Testis (tissue), 3 donors: ENCODE results near the gene ZNF780A. TPM values are rescaled to one million over a fixed set of nuclear protein-coding genes. Genes with fewer than 3 reads are reported as not detected.
"Not testable (repeated sequence)": the region's sequence is repeated elsewhere in the genome, so short reads cannot be mapped to it uniquely, and the experiment has no call there.

Experiments used
- DNase-seq: peaks from one replicate; pipeline ENCODE4 v3.0.0-alpha.2; 2019
- H3K27ac ChIP-seq, 2 donors: fragments of 200-600 bp; sonication (generic); one replicate each; pipeline ENCODE4 v1.5.1; 2019
- H3K27me3 ChIP-seq: fragments of 200-600 bp; sonication (generic); one replicate; pipeline ENCODE4 v1.5.1; 2019
- H3K36me3 ChIP-seq: fragments of 200-600 bp; sonication (generic); one replicate; pipeline ENCODE4 v1.5.1; 2017; ENCODE audit warnings: low read depth; ENCODE audit errors: missing control alignments
- H3K4me1 ChIP-seq: fragments of 200-600 bp; sonication (generic); one replicate; pipeline ENCODE4 v1.5.1; 2019
- H3K4me3 ChIP-seq, 2 donors: fragments of 200-600 bp; sonication (generic); one replicate each; pipeline ENCODE4 v1.5.1; 2017 to 2019
- H3K9me3 ChIP-seq: fragments of 200-600 bp; sonication (generic); one replicate; pipeline ENCODE4 v1.5.1; 2017
- POLR2A ChIP-seq: fragments of 450-650 bp; IDR thresholded peaks from one replicate; pipeline ENCODE4 v1.6.1; 2017; ENCODE audit warnings: antibody characterized with exemption, mild to moderate bottlenecking, moderate library complexity
- WGBS, 2 donors: methylation state at CpG; one replicate each; pipeline ENCODE4 v1.1.5; 2018; 5-methylcytosine and 5-hydroxymethylcytosine counted together
- intact Hi-C: fragments of 100-400 bp; cut with DNase I; formaldehyde crosslinking; loops from one replicate; pipeline ENCODE4 v1.15.1; 2023; ENCODE audit warnings: low total_unique reads
- polyA plus RNA-seq: library from polyadenylated mRNA; stranded (reverse); fragments of 350-450 nt; fragmentation: Illumina TruSeq; extraction: RNeasy Lipid Tissue Mini Kit (QIAGEN cat#74804); gene quantifications from one replicate; pipeline ENCODE4 v1.2.3, GENCODE V29; 2014; ENCODE audit warnings: low read depth, low replicate concordance; ENCODE audit not compliant: insufficient read depth
- total RNA-seq, 2 donors: library from RNA; depleted of rRNA; stranded (reverse); fragments of >200 nt; gene quantifications; one replicate each; pipeline ENCODE4 v1.2.3, GENCODE V29; 2016
- TF ChIP-seq, protein P1 (sequence below), 3 experiments: fragments of 450-650 bp in 2 of 3; fragments of 200-600 bp in 1 of 3; sonication (generic) in 1 of 3; IDR thresholded peaks; one replicate each; pipeline ENCODE4 v1.5.1; 2016 to 2019; ENCODE audit warnings: antibody characterized with exemption in 3 of 3, mild to moderate bottlenecking in 2 of 3, moderate library complexity in 1 of 3

ZNF780A gene
- total and polyA plus RNA-seq, 3 donors from 2014 or later: 9.5 to 17.2 (median 16.1) TPM

GRCh38 chr19:40133491-40133890, 42.7 kb upstream of the ZNF780A start:
- DNase-seq: no peak

GRCh38 chr19:40130013-40130412, 39.3 kb upstream of the ZNF780A start:
- no peaks in the 10 kb centered on the region for H3K36me3 ChIP-seq
- H3K9me3 ChIP-seq: no peaks in the 10 kb centered on the region
- DNase-seq: no peak
- no peak for TF ChIP-seq POLR2A
- TF ChIP-seq, protein P1, sequence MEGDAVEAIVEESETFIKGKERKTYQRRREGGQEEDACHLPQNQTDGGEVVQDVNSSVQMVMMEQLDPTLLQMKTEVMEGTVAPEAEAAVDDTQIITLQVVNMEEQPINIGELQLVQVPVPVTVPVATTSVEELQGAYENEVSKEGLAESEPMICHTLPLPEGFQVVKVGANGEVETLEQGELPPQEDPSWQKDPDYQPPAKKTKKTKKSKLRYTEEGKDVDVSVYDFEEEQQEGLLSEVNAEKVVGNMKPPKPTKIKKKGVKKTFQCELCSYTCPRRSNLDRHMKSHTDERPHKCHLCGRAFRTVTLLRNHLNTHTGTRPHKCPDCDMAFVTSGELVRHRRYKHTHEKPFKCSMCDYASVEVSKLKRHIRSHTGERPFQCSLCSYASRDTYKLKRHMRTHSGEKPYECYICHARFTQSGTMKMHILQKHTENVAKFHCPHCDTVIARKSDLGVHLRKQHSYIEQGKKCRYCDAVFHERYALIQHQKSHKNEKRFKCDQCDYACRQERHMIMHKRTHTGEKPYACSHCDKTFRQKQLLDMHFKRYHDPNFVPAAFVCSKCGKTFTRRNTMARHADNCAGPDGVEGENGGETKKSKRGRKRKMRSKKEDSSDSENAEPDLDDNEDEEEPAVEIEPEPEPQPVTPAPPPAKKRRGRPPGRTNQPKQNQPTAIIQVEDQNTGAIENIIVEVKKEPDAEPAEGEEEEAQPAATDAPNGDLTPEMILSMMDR (IDR thresholded peaks at IDR 0.05): no peak
- H3K4me1 ChIP-seq: no peaks in the 10 kb centered on the region
- intact Hi-C loops: no loop called here
- no peak overlapping the region for H3K27ac ChIP-seq
- no peaks in the 10 kb centered on the region for H3K27me3 ChIP-seq
- H3K4me3 ChIP-seq: no peak overlapping the region

More at GRCh38 chr19:40133491-40133890, 42.7 kb upstream of the ZNF780A start:
- no peak overlapping the region for H3K4me3 ChIP-seq
- no peaks in the 10 kb centered on the region for H3K27me3 ChIP-seq
- no peak for TF ChIP-seq POLR2A
- TF ChIP-seq, protein P1 (IDR thresholded peaks at IDR 0.05): no peak
- no peak overlapping the region for H3K27ac ChIP-seq
- intact Hi-C loops: no loop called here
- 61 to 80% methylated on average over 1 of the region's 1 CpG for WGBS, 2 donors
- H3K36me3 ChIP-seq: no peaks in the 10 kb centered on the region
- no peaks in the 10 kb centered on the region for H3K9me3 ChIP-seq
- no peaks in the 10 kb centered on the region for H3K4me1 ChIP-seq

DNA sequence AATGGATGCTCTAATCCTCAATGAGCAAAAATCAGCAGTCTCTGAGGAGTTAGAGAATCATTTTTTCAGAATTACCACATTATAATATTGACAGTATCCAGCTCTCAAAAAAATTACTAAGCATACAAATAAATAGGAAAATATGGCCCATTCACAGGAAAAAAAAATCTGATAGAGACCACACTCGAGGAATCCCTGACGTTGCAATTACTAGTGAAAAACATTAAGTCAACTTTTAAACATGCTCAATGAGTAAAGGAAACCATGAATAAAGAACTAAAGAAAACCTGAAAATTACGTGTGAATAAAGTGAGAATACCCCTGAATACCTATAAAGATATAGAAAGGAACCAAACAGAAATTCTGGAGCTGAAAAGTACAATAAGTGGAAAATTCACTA, 38.7 kb upstream of the ZNF780A start:
- no peaks in the 10 kb centered on the region for H3K4me1 ChIP-seq
- 74 to 78% methylated on average over 3 of the region's 3 CpGs for WGBS, 2 donors
- intact Hi-C loops: no loop called here
- H3K27me3 ChIP-seq: no peaks in the 10 kb centered on the region
- no peaks in the 10 kb centered on the region for H3K9me3 ChIP-seq
- H3K36me3 ChIP-seq: no peaks in the 10 kb centered on the region
- no peak overlapping the region for H3K4me3 ChIP-seq
- TF ChIP-seq POLR2A: no peak
- TF ChIP-seq, protein P1 (IDR thresholded peaks at IDR 0.05): no peak
- DNase-seq: no peak
- no peak overlapping the region for H3K27ac ChIP-seq

DNA sequence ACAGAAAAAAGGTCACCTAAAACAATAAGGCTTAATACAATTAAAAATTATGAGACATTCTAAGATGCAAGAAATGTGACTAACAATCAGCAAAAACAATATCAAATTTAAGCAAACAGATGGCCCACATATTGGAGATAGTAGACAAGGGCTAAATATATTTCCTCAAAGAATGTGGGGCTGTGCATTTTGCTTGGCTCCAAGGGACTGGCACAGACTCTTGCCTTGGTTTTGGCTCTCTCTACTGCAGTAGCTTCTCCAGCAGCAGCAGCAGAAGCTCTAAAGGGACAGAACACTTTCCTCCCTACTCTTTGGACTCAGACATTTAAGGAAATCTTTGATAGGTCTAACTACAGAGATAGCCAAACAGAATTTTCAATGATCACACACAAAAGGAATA, 38.2 kb upstream of the ZNF780A start:
- intact Hi-C loops: no loop called here
- Histone ChIP-seq H3K27me3 (no peaks in the 10 kb centered on the region), H3K4me3 (no peak overlapping the region), H3K4me1 (no peaks in the 10 kb centered on the region), H3K27ac (no peak overlapping the region), H3K36me3 (no peaks in the 10 kb centered on the region), H3K9me3 (no peaks in the 10 kb centered on the region)
- no peak for DNase-seq
- TF ChIP-seq, protein P1 (IDR thresholded peaks at IDR 0.05): no peak
- no peak for TF ChIP-seq POLR2A

- 75 to 90% methylated on average over 4 of the region's 4 CpGs for WGBS, 2 donors
- Histone ChIP-seq H3K4me3 (no peak overlapping the region), H3K9me3 (no peaks in the 10 kb centered on the region), H3K36me3 (no peaks in the 10 kb centered on the region), H3K27ac (no peak overlapping the region), H3K27me3 (no peaks in the 10 kb centered on the region), H3K4me1 (no peaks in the 10 kb centered on the region)
- intact Hi-C loops: no loop called here
- no peak for DNase-seq
- TF ChIP-seq POLR2A: no peak
- TF ChIP-seq, protein P1 (IDR thresholded peaks at IDR 0.05): no peak
Observed at GRCh38 chr19:40119380-40119779, 28.6 kb upstream of the ZNF780A start.

- H3K9me3 ChIP-seq, H3K4me3 ChIP-seq, DNase-seq, H3K27ac ChIP-seq, H3K36me3 ChIP-seq, H3K27me3 ChIP-seq, H3K4me1 ChIP-seq, intact Hi-C loops: not testable (repeated sequence)
- 89% methylated on average over 11 of the region's 25 CpGs; no CpG with 5 or more reads in 1 of the 2 donors for WGBS, 2 donors
Observed at GRCh38 chr19:40118638-40119037, 27.9 kb upstream of the ZNF780A start.
